Stimulated activated CD8-positive, alpha-beta memory T cell treated with anti-CD3 and anti-CD28 coated beads, Interleukin-15, amount 100 ng/mL, for 48 hours (primary cell): ENCODE data around the gene SCGB3A2.

Source experiments
- DNase-seq, 2 donors: peaks; one replicate each; pipeline ENCODE4 v3.0.0-alpha.2; 2020; ENCODE audit warnings: low read depth in 2 of 2

Gene SCGB3A2

DNA sequence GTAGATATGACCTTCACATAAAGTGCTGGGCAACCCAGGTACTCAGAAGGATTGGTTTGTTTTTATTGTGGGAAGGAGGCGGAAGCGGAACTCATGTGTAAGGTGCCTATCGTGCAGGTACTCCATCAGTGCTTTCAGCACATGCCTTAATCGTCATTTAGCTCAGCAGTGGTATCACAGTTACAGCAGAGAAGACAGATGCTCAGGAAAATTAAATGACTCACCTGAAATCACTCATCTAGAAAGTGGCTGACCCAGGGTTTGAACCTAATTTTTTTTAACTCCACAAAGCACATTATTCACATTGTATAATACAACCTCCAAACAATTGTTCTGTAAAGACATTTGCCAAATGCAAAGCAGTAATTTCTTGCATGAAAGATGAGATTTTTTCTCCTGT is 25.6 kb downstream of the SCGB3A2 start:
- no peak for DNase-seq

DNA sequence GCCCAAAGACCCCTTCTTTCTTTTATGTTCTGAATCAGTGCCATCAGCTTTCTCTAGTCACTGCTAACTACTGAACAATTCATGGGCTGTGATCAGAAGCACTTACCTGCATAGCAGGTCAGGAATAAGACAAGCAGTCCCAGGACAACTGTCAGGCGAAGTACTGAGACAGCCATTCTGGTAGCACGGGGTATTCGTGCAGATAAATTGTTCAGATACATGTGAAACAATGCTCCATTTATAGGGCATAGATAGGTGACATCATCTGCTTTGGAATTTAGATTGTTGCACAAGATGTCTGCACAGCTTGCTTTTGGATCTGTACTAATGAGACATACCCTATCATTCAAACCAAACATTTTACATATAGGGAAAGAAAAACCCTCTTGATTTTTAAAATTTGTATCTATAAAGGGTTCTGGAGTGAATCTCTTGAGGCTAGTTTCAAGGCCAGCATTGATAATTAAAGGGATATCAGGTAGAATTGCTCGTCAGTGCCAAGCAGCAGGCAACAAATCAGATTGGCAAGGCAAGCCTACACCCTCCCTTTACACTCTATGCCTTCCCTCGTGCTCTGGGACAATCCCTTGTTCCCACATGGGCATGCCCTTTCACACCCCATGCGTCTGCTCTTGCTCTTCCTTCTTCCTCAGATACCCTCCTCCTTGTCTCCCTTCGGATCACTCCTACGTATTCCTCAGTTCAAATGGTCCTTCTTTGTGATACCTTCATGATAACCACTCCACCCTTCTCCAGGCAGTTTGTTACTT is 28.0 kb downstream of the SCGB3A2 start, which contains the start of gene C5orf46:
Gene C5orf46 (minus strand): TSS at position 213 of the 770 bp plus-strand sequence. CDS start 37 bp downstream, at position 176.
- DNase-seq = no peak

DNA sequence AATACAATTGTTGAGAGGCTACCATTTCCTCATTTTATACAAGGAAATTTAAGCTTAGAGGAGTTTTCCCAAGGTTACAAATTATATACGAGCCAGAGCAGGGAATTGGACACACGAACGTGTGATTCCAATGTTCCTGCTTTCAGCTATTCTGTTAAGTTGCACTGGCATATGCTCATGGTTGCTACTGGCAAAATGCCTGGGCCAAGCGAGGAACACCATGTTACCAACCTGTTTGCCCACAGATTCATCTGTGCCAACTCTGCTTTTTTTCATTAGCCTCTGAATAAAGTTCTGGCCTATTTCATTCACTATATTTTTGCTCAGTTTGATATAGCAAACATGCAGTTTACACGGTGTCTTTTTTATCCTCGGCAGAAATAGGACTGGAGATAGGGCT is 32.9 kb downstream of the SCGB3A2 start:
- DNase-seq = no peak

DNA sequence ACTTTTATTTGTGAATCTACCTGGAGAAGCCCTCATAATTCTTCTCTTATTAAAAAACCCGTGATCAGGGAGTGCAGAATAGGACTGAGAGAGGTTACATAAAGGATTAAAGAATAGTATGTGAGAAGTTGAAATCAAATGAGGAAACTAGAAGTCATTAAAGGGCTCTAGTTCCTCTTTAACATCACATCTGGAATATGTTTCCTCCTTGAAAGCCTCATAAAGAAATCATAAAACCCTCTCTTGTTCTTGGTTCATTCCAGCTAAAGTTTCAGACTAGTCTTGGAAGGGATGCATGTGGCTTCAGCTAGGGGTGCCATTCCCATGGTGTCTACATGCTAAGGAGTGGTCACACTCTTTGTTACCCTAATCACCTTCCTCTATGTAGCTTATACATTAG is 33.5 kb downstream of the SCGB3A2 start:
- no peak for DNase-seq

DNA sequence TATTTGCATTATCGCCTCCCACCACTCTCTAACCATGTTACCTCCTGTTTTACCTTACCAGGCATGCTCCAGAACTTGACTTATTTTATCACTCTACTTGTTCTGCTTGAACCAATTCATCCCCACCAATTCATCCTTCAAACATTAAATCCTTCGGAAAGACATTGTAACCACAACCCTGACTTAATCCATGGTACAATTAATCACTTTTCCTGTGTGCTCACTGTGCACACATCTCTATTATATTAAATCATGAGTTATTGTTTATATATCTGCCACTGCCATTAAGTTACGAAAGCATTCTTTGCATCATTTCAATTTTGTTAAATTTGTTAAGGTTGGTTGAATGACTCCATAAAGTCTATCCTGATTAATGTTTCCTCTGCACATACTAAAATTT is 35.3 kb downstream of the SCGB3A2 start:
- no peak for DNase-seq

DNA sequence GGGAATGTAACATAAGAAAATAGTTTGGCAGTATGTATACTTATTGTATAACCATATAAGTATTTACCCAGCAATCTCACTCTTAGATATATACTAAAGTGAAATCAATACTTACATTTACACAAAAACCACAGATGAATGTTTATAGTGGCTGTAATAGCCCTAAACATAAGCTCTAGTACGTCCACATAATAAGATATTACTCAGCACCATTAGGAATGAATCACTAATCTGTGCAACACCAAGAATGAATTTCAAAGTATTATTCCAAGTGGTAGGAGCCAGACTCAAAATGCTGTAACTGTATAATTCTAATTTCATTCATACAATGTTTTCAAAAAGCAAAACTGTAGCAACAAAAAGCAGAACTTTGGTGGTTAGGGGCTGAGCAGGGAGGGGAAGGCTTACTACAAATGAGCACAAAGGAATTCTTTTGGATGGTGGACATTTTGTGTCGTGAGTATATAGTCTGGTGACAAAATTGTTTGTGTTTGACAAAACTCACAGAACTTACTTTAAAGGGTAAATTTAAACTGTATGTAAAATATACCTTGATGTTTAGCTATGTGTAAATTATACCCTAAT is 39.7 kb downstream of the SCGB3A2 start:
- no peak for DNase-seq

DNA sequence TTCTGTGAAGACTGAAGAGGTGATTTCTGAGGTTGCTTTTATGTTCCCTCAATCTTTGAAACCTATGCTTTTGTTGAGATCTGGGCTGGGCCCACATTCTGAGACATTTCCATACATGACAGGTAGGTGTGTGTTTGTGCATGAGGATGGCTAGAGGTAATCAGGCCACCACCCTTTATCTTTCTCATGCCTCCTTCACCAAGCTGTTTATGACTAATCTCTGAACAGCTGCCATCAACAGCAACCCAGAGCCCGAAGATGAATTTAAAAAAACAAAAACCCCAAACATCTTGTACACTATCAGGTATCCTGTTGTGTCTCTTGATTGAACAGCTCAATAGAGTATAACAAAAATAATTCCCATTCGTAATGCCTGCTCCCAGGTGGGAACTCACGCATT is 40.4 kb downstream of the SCGB3A2 start:
- no peak for DNase-seq

DNA sequence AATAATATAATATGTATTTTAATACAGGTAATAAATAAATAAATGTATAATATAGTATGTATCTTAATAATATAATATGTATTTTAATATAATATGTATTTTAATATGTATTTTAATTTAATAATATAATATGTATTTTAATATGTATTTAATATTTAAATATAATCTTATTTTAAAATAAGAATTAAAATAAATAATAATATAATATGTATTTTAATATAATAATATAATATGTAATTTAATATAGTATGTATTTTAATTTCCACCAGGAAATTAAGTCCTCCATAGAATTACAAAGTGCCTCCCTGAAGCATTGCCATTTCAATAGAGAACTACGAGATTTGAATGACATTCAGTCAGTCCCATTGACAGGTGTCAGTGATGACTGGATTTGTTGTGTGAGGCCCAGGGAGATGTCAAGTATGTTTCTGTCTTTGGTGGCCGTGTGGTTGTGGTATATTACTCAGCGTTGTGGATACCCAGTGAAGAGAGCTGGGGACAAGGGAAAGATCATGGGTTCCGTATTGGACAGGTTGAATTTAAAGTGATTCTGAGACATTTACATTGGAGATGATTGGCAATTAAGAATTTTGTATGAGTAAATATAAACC is 42.0 kb downstream of the SCGB3A2 start:
- no peak for DNase-seq

DNA sequence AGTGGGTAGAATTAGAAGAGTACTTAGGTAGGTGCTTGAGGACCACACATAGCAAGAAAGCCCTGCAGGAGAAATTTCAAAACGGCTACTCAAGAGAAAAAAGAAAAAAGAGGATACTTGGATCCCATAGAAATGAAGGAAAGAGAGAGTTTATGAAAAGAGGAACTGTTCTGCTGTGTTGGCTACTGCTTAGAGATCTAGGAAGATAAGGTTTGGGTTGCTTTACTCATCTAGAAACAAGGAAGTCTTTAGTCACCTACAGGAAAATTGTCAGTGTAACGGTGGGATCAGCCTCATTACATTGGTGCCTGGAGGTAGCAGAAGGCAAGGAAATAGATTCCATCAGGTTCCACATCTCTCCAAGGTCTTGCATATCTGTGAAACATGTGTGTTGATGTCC is 42.6 kb downstream of the SCGB3A2 start:
- no peak for DNase-seq

DNA sequence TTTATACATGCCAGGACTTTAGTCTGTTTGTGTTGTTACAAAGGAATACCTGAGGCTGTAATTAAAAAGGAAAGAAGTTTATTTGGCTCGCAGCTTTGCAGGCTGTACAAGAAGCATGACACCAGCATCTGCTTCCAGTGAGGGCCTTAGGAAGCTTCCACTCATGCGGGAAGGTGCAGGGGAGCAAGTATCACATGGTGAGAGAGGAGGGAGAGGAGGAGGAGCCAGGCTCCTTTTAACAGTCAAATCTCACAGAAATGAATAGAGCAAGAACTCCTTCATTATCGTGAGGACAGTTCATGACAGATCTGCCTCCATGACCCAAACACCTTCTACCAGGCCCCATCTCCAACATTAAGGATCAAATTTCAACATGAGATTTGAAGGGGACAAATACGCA is 46.5 kb downstream of the SCGB3A2 start:
- DNase-seq = no peak

DNA sequence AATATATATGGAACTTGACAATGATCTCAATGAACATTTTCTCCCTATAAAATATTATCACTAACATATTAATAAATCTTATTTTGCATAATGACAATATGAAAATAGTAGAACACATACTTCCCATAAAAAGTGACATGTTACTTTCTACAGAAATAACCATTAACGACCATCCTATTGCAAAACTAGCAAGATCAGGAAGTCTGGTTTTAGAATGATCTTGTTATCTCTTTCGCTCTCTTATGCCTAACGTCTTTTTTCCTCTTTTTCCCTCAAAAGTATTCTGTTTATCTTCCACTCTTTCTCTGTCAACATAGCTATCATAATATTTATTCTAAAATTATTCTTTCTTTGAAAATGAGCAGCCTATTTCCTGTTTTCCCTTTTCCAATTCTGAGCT is 49.4 kb downstream of the SCGB3A2 start:
- DNase-seq = no peak

DNA sequence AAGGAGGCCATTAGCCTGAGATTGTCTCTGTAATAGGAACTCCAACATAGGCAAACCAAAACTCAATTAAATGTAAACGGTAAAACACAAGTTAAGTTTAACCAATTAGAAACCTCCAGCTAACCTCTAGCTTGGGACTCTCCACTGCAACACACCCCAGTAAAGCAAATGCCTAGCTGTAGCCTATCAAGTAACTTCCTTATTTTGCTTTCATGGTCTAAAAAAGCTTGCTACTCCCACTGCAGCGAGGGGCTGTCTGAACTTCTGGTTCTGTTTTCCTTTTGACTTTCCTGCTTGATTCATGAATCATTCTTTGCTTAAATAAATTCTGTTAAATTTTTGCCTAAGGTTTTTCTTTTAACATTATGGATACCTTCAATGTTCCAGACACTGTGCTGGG is 52.3 kb downstream of the SCGB3A2 start:
- DNase-seq = no peak
